T-helper 22 cell (primary cell): ENCODE results near the gene TRAPPC14.
A peak's percentile ranks its signal among the peaks of the same experiment; 100 is the strongest.
"Not testable (repeated sequence)": the region's sequence is repeated elsewhere in the genome, so short reads cannot be mapped to it uniquely, and the experiment has no call there.

Experiments
- DNase-seq: peaks from one replicate; pipeline ENCODE4 v3.0.0-alpha.2; 2020; ENCODE audit warnings: low read depth

TRAPPC14 gene

DNA sequence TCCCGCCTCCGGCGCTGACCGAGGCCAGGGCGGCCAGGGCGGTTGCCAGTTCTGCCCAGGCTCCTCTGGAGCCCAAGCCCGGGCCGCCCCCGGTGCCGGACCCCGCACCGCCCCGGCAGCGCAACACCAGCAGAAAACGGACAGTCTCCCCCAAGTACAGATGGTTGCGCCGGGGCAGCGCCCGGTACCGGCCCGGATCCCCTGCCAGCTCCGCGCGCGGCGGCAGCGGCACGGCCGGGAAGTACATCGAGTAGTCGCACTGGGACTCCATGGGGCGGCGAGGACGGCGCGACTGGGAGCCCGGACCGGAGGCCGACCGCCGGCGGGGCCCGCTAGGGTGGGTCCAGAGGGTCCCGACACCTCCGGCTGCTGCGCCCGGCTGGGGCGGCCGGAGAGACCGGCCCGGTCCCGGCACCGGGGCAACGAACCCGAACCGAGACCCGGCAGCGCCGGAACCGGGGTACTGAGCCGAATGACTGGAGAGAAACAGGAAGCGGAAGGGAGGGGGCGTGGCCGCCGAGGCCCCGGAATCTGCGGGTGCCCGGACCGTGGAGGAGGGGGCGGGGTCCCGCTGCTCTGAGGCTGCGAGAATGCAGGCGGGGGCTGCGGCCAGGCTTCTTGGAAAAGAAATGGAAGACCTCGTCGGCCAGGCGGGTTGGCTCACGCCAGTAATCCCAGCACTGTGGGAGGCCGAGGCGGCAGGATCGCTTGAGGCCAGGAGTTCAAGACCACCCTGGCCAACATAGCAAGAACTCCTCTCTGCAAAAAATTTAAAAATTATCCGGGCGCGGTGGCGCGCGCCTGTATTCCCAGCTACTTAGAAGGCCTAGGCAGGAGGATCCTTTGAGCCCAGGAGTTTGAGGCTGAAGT lies at the start of gene TRAPPC14:
TRAPPC14 (minus strand) TSS at position 495 of the 870 bp plus-strand sequence; CDS start at position 271, 224 bp downstream.
- peak; percentile 82 for DNase-seq

DNA sequence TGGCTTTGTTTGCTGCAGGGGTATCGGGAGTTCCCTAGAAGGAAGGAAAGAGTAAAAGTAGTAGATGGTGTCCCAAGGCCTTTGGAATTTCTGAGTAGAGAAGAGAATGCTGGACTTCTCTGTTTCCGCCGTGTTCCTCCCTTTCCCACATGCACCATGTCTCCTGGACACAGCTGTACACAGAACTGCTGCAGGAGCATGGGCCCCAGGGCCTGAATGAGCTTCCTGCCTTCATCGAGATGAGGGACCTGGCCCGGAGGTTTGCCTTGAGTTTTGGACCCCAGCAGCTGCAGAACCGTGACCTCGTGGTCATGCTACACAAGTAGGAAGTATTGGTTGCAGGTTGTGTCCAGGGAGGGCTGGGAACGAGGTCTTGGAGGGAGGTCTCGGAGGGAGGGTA lies 45.9 kb upstream of the TRAPPC14 start:
- DNase-seq: no peak

DNA sequence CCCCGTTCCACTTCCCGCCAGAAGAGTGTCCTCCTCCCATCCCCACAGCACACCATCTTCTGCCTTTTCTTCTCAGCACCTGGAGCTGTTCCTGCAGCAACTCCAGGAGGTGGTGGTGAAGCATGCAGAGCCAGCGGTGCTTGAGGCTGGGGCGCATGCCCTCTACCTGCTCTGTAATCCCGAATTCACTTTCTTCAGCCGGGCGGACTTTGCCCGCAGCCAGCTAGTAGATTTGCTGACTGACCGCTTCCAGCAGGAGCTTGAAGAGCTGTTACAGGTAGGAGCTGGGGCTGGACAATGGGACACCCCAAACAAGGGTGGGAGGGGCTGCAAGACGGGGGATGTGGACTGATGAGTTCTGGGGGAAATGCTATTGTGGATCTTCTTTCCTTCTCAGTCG lies 42.2 kb upstream of the TRAPPC14 start:
- no peak for DNase-seq

DNA sequence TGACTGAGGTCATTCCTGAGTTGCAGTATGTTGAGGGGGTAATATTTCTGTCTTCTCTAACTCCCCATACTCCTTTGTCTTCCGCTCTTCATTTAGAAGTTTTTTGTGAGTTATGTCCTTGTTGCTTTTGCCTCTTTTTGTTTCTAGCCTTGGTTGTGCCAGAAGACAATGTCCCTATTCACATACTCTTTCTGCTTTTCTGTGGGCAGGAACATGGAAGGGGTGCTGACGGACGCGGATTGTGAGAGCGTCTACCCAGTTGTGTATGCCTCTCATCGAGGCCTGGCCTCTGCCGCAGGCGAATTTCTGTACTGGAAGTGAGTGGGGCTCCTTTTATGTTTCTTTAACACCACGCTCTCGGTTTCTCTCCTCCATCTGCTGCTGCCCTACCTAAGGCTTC lies 39.7 kb upstream of the TRAPPC14 start:
- no peak for DNase-seq

DNA sequence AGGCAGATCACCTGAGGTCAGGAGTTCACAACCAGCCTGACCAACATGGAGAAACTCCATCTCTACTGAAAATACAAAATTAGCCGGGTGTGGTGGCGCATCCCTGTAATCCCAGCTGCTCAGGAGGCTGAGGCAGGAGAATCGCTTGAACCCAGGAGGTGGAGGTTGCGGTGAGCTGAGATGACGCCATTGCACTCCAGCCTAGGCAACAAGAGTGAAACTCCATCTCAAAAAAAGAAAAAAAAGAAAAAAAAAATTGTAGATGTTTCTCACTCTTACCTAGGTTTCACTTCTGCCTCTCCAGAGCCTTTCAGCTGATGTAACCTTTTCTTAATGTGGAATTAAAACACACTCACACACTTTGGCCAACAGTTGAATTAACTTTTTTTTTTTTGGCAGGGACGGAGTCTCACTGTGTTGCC lies 37.4 kb upstream of the TRAPPC14 start:
- DNase-seq: not testable (repeated sequence)

- DNase-seq: no peak
Measured at GRCh38 chr7:100195222-100195621, 36.7 kb upstream of the TRAPPC14 start.

DNA sequence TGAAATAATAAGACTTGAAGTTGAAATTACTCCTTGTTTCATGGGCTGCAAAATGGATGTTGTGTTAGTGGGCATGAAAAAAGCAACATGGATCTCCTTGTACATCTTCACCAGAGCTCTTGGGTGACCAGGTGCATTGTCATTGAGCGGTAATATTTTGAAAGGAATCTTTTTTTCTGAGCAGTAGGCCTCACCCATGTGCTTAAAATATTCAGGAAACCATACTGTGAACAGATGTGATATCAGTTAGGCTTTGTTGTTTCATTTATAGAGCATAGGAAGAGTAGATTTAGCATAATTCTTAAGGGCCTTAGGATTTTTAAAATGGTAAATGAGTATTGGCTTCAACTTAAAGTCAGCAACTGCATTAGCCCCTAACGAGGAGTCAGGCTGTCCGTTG lies 34.4 kb upstream of the TRAPPC14 start:
- no peak for DNase-seq

- DNase-seq: not testable (repeated sequence)
Measured at GRCh38 chr7:100192281-100192862, 33.8 kb upstream of the TRAPPC14 start.

GRCh38 chr7:100191775-100192174 lies 33.3 kb upstream of the TRAPPC14 start:
- DNase-seq: no peak

- DNase-seq: no peak
Measured at GRCh38 chr7:100190048-100190711, 31.7 kb upstream of the TRAPPC14 start.

- no peak for DNase-seq
Measured at GRCh38 chr7:100189061-100189460, 30.5 kb upstream of the TRAPPC14 start.

GRCh38 chr7:100185726-100186125 lies 27.2 kb upstream of the TRAPPC14 start:
- DNase-seq: no peak

GRCh38 chr7:100183090-100183489 lies 24.6 kb upstream of the TRAPPC14 start:
- DNase-seq: not testable (repeated sequence)

DNA sequence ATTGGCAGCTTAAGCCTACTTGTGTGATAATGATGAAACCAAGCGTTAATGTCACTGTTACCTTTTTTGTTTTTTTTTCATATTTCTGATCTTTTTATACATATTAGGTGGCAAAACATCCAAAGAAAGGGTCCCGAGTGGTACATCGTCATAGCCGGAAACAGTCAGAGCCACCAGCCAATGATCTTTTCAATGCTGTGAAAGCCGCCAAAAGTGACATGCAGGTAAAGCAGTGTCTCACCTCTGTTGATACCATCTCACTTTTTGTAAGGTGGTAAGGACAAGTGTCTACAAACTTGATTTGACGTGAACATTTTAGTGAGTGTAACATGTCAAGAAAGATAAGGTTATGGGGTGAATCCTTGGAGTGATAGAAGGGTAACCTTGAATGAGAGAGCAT lies 24.1 kb upstream of the TRAPPC14 start:
- not testable (repeated sequence) for DNase-seq

DNA sequence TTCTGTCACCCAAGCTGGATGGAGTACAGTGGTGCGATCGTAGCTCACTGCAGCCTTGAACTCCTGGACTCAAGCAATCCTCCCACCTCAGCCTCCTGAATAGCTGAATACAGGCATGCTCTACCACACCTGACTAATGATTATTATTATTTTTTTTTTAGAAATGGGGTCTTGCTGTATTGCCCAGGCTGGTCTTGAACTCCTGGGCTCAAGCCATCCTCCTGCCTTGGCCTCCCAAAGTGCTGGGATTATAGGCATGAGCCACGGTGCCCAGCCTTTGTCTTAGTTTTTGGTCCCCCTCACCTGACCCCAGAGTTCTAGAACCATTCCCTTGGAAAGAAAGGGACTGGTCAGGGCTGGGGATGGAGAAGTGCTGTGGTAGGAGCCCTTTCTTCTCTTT lies 21.6 kb upstream of the TRAPPC14 start:
- not testable (repeated sequence) for DNase-seq

- DNase-seq: peak; percentile 92
Measured at GRCh38 chr7:100177045-100178001, 18.8 kb upstream of the TRAPPC14 start, which contains the start of the genes GPC2 and STAG3. GPC2 (minus strand) TSS chr7:100177381; CDS start chr7:100177199, 182 bp downstream. STAG3 (plus strand) TSS chr7:100177918; CDS start chr7:100180557, 2,639 bp downstream.

- DNase-seq: no peak
Measured at GRCh38 chr7:100176096-100177044, 17.8 kb upstream of the TRAPPC14 start.

DNA sequence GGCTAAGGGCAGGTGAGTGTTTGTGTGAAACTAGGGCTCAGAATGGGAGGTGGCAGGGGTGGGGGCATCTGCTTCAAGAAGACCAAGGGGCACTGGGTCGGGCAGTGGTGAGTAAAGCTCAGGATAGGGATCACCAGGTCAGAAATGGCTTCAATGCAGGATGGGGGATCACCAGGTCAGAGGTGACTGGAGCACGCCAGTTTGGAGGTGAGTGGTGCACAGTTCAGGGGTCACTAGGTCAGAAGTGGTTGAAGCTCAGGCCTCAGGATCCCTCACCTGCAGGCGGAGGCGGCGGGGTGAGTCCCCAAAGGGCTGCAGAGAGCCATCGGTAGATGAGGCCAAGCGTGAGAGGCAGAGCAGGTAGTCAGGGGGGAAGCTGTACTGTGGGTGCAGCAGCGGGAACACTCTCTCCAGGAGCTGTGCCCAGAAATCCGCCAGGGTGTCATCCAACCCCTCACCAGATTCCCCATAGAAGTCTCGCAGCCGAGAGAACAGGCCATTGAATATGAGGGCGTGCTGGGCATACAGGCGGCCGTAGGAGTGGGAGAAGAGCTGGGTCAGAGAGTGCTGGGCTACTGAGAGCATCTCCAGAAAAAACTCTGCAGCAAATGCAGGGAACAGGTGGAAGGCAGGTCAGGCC lies 16.9 kb upstream of the TRAPPC14 start:
- DNase-seq: no peak

DNA sequence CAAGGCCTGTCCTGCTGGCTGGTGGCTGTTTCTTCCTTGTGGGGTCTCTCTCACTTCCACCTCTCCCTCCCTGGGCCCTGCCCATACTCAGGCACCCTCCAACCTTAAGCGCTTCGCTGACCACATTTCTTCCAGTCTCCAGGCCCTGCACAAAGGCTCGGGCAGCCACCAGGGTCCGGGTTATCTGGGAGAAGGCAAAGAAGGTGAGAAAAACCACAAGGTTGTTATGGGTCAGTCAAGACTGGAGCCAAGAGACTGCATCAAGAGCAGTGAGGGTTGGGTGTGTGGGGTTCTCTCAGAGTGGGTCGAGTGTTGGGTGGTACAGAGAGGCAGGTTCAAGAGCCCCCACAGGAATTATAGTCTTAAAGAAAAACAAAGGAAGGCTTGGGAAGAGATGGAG lies 16.1 kb upstream of the TRAPPC14 start:
- DNase-seq: no peak
